ENCODE results near the gene PMS1. TPM values are rescaled to one million over a fixed set of nuclear protein-coding genes. Genes with fewer than 3 reads are reported as not detected.
"Not testable (repeated sequence)": the region's sequence is repeated elsewhere in the genome, so short reads cannot be mapped to it uniquely, and the experiment has no call there.

The PMS1 gene
- total and polyA plus RNA-seq, 11 donors, result 6.2 to 16.7 (median 9.0) TPM

DNA sequence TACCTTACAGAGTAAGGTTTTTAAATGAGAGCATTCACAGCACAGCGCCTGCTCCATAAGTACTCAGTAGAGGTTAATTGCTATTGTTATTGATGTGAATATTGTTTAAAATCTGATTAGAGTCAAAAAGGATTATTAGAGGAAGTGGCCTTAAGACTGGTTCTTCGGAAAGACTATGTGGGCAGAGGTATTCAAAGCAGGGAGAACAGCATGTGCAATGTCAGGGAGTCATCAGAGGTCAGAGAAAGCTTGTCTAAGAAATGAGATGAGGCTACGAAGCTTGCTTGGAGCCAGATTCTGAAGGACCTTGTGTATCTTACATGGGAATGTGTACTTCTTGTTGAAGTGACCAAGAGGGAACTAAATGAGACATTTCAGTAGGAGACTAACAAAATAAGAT, 49.8 kb downstream of the PMS1 start:
- H3K9me3 ChIP-seq, result no peaks in the 10 kb centered on the region
- H3K27me3 ChIP-seq, result no peaks in the 10 kb centered on the region
- TF ChIP-seq CTCF (IDR thresholded peaks at IDR 0.05), result no peak
- TF ChIP-seq POLR2A (IDR thresholded peaks at IDR 0.05), result no peak
- ATAC-seq, result no peak
- H3K36me3 ChIP-seq, result peaks cover 0 to 7% (median 0%) of the 10 kb centered on the region in 9 donors
- whole genome bisulfite sequencing, 4 donors, result 89 to 92% (median 91%) methylated on average over 3 of the region's 3 CpGs
- no peak overlapping the region for H3K4me3 ChIP-seq
- no peak for DNase-seq
- no peak overlapping the region for H3K27ac ChIP-seq
- peaks cover 0 to 11% (median 0%) of the 10 kb centered on the region in 12 donors for H3K4me1 ChIP-seq
- intact Hi-C loops (cut with DNase I), result no loop called here

DNA sequence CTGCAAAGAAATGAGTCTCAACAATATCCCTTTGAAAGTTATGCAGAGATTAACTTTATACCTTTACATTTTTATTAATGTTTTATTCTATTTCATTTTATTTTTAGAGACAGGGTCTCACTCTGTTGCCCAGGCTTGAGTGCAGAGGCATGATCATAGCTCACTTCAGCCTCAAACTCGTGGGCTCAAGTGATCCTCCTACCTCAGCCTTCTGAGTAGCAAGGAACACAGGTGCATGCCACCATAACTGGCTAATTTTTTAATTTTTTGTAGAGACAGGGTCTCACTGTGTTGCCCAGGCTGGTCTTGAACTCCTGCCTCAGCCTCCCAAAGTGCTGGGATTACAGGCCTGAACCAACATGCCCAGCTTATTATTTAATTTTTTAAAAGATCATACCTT, 50.4 kb downstream of the PMS1 start:
- H3K4me3 ChIP-seq; H3K36me3 ChIP-seq; H3K27me3 ChIP-seq; DNase-seq; H3K27ac ChIP-seq; intact Hi-C loops (cut with DNase I); H3K9me3 ChIP-seq; ATAC-seq: not testable (repeated sequence)
- 82 to 97% (median 92%) methylated on average over 1 of the region's 1 CpG for WGBS, 4 donors
- H3K4me1 ChIP-seq, result peaks cover 0 to 11% (median 0%) of the 10 kb centered on the region in 12 donors

DNA sequence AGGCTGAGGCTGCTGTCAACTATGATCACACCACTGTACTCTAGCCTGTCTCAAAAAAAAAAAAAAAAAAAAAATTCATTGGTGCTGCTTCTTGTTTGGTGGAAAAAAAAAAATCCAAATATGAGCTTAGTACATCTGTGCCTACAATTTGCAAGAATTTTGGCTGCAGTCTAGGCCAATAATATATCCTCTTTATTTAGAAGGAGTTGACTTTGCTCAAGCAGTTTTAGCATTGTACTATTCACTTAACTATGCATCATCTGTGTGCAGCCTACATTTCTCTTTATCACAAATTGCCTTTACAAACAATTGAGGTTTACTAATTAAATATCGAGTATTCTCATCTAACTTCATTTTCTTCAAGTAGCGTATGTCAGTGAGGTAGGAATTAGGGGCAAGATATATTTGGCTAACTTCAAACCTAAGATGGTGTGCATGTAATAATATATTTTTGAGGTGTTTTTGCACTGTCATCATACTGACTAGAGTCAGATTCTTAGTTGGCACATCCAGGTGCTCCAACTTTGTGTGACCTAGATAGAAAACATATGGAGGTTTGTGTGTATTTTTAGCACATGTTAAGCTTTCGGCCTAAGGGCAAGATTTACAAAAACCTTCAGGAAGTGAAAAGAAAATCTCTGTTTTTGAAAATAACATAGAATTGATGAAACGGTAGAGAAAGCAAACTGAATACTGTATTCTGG, 51.8 kb downstream of the PMS1 start:
- H3K4me1 ChIP-seq, result peaks cover 0 to 11% (median 0%) of the 10 kb centered on the region in 12 donors
- intact Hi-C loops (cut with DNase I), result no loop called here
- no peak for ATAC-seq
- no peaks in the 10 kb centered on the region for H3K27me3 ChIP-seq
- H3K36me3 ChIP-seq, result peaks cover 0 to 7% (median 0%) of the 10 kb centered on the region in 9 donors
- no peaks in the 10 kb centered on the region for H3K9me3 ChIP-seq
- TF ChIP-seq POLR2A (IDR thresholded peaks at IDR 0.05) (no peak), CTCF (IDR thresholded peaks at IDR 0.05) (no peak)
- no peak overlapping the region for H3K4me3 ChIP-seq
- H3K27ac ChIP-seq, result no peak overlapping the region
- no peak for DNase-seq
- 81 to 89% (median 84%) methylated on average over 4 of the region's 4 CpGs for WGBS, 4 donors

DNA sequence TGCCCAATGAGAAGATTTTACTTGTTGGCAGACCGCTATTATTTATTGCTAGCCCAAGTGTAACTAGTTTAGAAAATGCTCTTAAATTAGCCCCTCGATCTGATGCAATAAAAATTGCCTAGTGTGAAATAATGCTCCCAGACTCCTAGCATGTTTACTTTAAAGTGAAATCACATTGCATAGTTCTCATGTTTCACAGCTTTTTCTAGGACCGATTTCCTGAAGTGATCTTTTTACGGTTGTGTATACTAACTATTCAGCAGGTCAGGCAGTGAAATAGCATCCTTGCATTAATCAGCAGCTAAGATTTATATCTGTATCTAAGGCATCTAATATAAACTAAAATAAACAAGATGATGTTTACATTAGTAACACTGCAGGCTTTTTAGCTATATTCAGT, 52.4 kb downstream of the PMS1 start:
- no peak for DNase-seq
- Histone ChIP-seq H3K27ac (no peak overlapping the region), H3K27me3 (no peaks in the 10 kb centered on the region), H3K9me3 (no peaks in the 10 kb centered on the region), H3K4me3 (no peak overlapping the region), H3K4me1 (peaks cover 0 to 11% (median 0%) of the 10 kb centered on the region in 12 donors), H3K36me3 (peaks cover 0 to 7% (median 0%) of the 10 kb centered on the region in 9 donors)
- intact Hi-C loops (cut with DNase I), result no loop called here
- WGBS, 4 donors, result 72 to 84% (median 82%) methylated on average over 4 of the region's 4 CpGs
- ATAC-seq, result no peak
- TF ChIP-seq POLR2A (IDR thresholded peaks at IDR 0.05), result no peak
- no peak for TF ChIP-seq CTCF (IDR thresholded peaks at IDR 0.05)

- Histone ChIP-seq H3K27me3 (no peaks in the 10 kb centered on the region), H3K27ac (peak overlapping the region in 1 of 12 donors; percentile 19), H3K4me3 (no peak overlapping the region), H3K4me1 (peaks cover 0 to 11% (median 0%) of the 10 kb centered on the region in 12 donors), H3K36me3 (peaks cover 0 to 7% (median 0%) of the 10 kb centered on the region in 9 donors), H3K9me3 (no peaks in the 10 kb centered on the region)
- no peak for ATAC-seq
- no peak for DNase-seq
- intact Hi-C loops (cut with DNase I), result no loop called here
- TF ChIP-seq POLR2A (IDR thresholded peaks at IDR 0.05) (no peak), CTCF (IDR thresholded peaks at IDR 0.05) (no peak)
- 77 to 90% (median 80%) methylated on average over 2 of the region's 2 CpGs for WGBS, 4 donors
Measured at GRCh38 chr2:189837326-189837725, 53.1 kb downstream of the PMS1 start.

Measured in heart left ventricle (tissue), 16 donors.